GM21381 (cell line): ENCODE measurements around the gene HOXD4.

Experiments used
- ATAC-seq: cut with Tn5 transposase; IDR thresholded peaks from one replicate; pipeline ENCODE4 v1.9.1; 2021; ENCODE audit warnings: mild to moderate bottlenecking, moderate library complexity; ENCODE audit not compliant: unreplicated experiment

HOXD4 gene

GRCh38 chr2:176139661-176140512 is 11.5 kb upstream of the HOXD4 start:
- no peak for ATAC-seq

- ATAC-seq, result peak; percentile 91
Measured at GRCh38 chr2:176140513-176141317, 10.6 kb upstream of the HOXD4 start.

GRCh38 chr2:176142281-176142680 is 9.1 kb upstream of the HOXD4 start:
- no peak for ATAC-seq

- ATAC-seq, result no peak
Measured at GRCh38 chr2:176145085-176145969, 6.0 kb upstream of the HOXD4 start.

GRCh38 chr2:176146101-176146500 is 5.2 kb upstream of the HOXD4 start:
- ATAC-seq, result no peak

- no peak for ATAC-seq
Measured at GRCh38 chr2:176146645-176147044, 4.7 kb upstream of the HOXD4 start.

- no peak for ATAC-seq
Measured at GRCh38 chr2:176147210-176147799, 4.0 kb upstream of the HOXD4 start.

GRCh38 chr2:176147800-176148496 is 3.4 kb upstream of the HOXD4 start:
- no peak for ATAC-seq

- ATAC-seq, result no peak
Measured at GRCh38 chr2:176148751-176149421, 2.5 kb upstream of the HOXD4 start.

GRCh38 chr2:176149481-176149938 is 1.8 kb upstream of the HOXD4 start:
- no peak for ATAC-seq

- ATAC-seq, result no peak
Measured at GRCh38 chr2:176149939-176150583, 1.3 kb upstream of the HOXD4 start.

GRCh38 chr2:176150584-176151441 is 537 bp upstream of the HOXD4 start:
- ATAC-seq, result no peak

- no peak for ATAC-seq
Measured at GRCh38 chr2:176152350-176153181, 1.2 kb downstream of the HOXD4 start.

GRCh38 chr2:176154576-176155252 is 3.4 kb downstream of the HOXD4 start:
- ATAC-seq, result no peak

GRCh38 chr2:176155356-176156044 is 4.2 kb downstream of the HOXD4 start:
- no peak for ATAC-seq

GRCh38 chr2:176156301-176156806 is 5.0 kb downstream of the HOXD4 start:
- no peak for ATAC-seq
